HG03469 (cell line): ENCODE data around the gene SLC22A23.

Experiments
- ATAC-seq: cut with Tn5 transposase; IDR thresholded peaks from one replicate; pipeline ENCODE4 v1.9.1; 2021; ENCODE audit warnings: mild to moderate bottlenecking, moderate library complexity, moderate number of reproducible peaks; ENCODE audit not compliant: unreplicated experiment

The SLC22A23 gene

GRCh38 chr6:3372912-3373554 lies 83.8 kb downstream of the SLC22A23 start:
- no peak for ATAC-seq

- no peak for ATAC-seq
Measured at GRCh38 chr6:3372184-3372846, 84.5 kb downstream of the SLC22A23 start.

GRCh38 chr6:3371222-3371949 lies 85.5 kb downstream of the SLC22A23 start:
- no peak for ATAC-seq

GRCh38 chr6:3370361-3371221 lies 86.3 kb downstream of the SLC22A23 start:
- no peak for ATAC-seq

GRCh38 chr6:3369985-3370360 lies 86.9 kb downstream of the SLC22A23 start:
- ATAC-seq = no peak

- no peak for ATAC-seq
Measured at GRCh38 chr6:3368685-3369084, 88.2 kb downstream of the SLC22A23 start.

GRCh38 chr6:3367630-3368029 lies 89.2 kb downstream of the SLC22A23 start:
- ATAC-seq = no peak

GRCh38 chr6:3366596-3367413 lies 90.0 kb downstream of the SLC22A23 start:
- no peak for ATAC-seq

- no peak for ATAC-seq
Measured at GRCh38 chr6:3364391-3364790, 92.5 kb downstream of the SLC22A23 start.

- ATAC-seq = no peak
Measured at GRCh38 chr6:3363296-3364025, 93.4 kb downstream of the SLC22A23 start.

- ATAC-seq = no peak
Measured at GRCh38 chr6:3361312-3362037, 95.4 kb downstream of the SLC22A23 start.

- no peak for ATAC-seq
Measured at GRCh38 chr6:3360727-3361045, 96.2 kb downstream of the SLC22A23 start.

GRCh38 chr6:3359973-3360726 lies 96.7 kb downstream of the SLC22A23 start:
- ATAC-seq = no peak

- ATAC-seq = no peak
Measured at GRCh38 chr6:3359101-3359752, 97.6 kb downstream of the SLC22A23 start.

GRCh38 chr6:3358413-3359100 lies 98.3 kb downstream of the SLC22A23 start:
- no peak for ATAC-seq

- ATAC-seq = no peak
Measured at GRCh38 chr6:3357678-3358077, 99.2 kb downstream of the SLC22A23 start.

- ATAC-seq = no peak
Measured at GRCh38 chr6:3356824-3357420, 99.9 kb downstream of the SLC22A23 start.
